K562 (cell line): ENCODE data around the gene CCDC192. TPM values are rescaled to one million over a fixed set of nuclear protein-coding genes. Genes with fewer than 3 reads are reported as not detected.

Source experiments
- ATAC-seq: fragments of 200-7000 bp; cut with Tn5 transposase; 3 replicates; pipeline ENCODE4 v1.9.1; 2020; ENCODE audit warnings: moderate library complexity
- BruUV-seq: library from RNA; stranded (reverse); fragments of 400-500 nt; replicated peaks from 2 replicates; lab custom pipeline; 2021; lab: Mats Ljungman, UMichigan
- CTCF ChIA-PET: fragments of 300-600 bp; formaldehyde crosslinking; extraction: SDS; loops from one replicate; lab custom pipeline; 2021; ENCODE audit warnings: low intra/inter-chr PET ratio; lab: Yijun Ruan, JAX
- POLR2A ChIA-PET: fragments of 300-600, 350-650 bp; sonication (Branson Sonifier 250); formaldehyde crosslinking; extraction: SDS; loops from one replicate; lab custom pipeline; 2021; ENCODE audit warnings: antibody characterized with exemption, inconsistent platforms; lab: Yijun Ruan, JAX
- DNase-seq, 4 experiments: peaks; one replicate each; pipeline versions ENCODE4 v3.0.0 to v3.0.0-alpha.2; 2011 to 2018; ENCODE audit warnings: low spot score in 3 of 4, mixed read lengths in 3 of 4; ENCODE audit errors: extremely low read depth in 1 of 4
- FAIRE-seq: peaks from 2 replicates; lab custom pipeline; 2011; peaks lifted over from hg19 to GRCh38; lab: Jason Lieb, UNC
- H2AFZ ChIP-seq: 2 replicates; pipeline ENCODE4 v1.6.0; 2011; ENCODE audit warnings: low read depth, low read length, control low read depth, inconsistent platforms
- H3K27ac ChIP-seq: fragments of 200-600 bp; 3 replicates; pipeline ENCODE4 v1.8.0; 2011; ENCODE audit warnings: low read depth, mild to moderate bottlenecking, control low read depth, inconsistent platforms, low read length, moderate library complexity, mixed read lengths; ENCODE audit errors: extremely low read depth
- H3K27me3 ChIP-seq, 2 experiments: fragments of 300-600 bp in 1 of 2; 2 replicates in 1 of 2; 3 replicates in 1 of 2; pipeline versions ENCODE4 v1.6.0 to v1.8.0; 2011; ENCODE audit warnings: inconsistent platforms in 2 of 2, low read length in 2 of 2, mild to moderate bottlenecking in 1 of 2, mixed read lengths in 1 of 2, moderate library complexity in 1 of 2; ENCODE audit not compliant: control insufficient read depth in 2 of 2, insufficient read depth in 2 of 2
- H3K36me3 ChIP-seq: fragments of 300-600 bp; 3 replicates; pipeline ENCODE4 v1.8.0; 2011; ENCODE audit warnings: mild to moderate bottlenecking, low read length, inconsistent platforms; ENCODE audit not compliant: control insufficient read depth, insufficient read depth
- H3K4me1 ChIP-seq, 2 experiments: fragments of 200-600 bp in 1 of 2; replicated peaks in 1 of 2; 2 replicates in 1 of 2; 3 replicates in 1 of 2; pipeline versions ENCODE4 v1.5.1 to v1.8.0; 2011; ENCODE audit warnings: inconsistent platforms in 2 of 2, low read length in 2 of 2, mild to moderate bottlenecking in 1 of 2, mixed read lengths in 1 of 2, moderate library complexity in 1 of 2; ENCODE audit not compliant: control insufficient read depth in 2 of 2, insufficient read depth in 2 of 2
- H3K4me2 ChIP-seq: 2 replicates; pipeline ENCODE4 v1.6.1; 2011; ENCODE audit warnings: low read length, control low read depth, inconsistent platforms, mixed read lengths; ENCODE audit not compliant: insufficient read depth
- H3K4me3 ChIP-seq: fragments of 200-600 bp; sonication (generic), shearing (Covaris generic); 2 replicates; pipeline ENCODE4 v1.5.1; 2016; ENCODE audit warnings: control low read depth, inconsistent platforms
- H3K79me2 ChIP-seq: fragments of 200-600 bp; 3 replicates; pipeline ENCODE4 v1.8.0; 2011; ENCODE audit warnings: low read length, inconsistent platforms; ENCODE audit not compliant: control insufficient read depth, insufficient read depth
- H3K9ac ChIP-seq, 2 experiments: 2 replicates each; pipeline versions ENCODE4 v1.6.0 to v1.6.1; 2011; ENCODE audit warnings: low read depth in 2 of 2, low read length in 2 of 2, control low read depth in 1 of 2, inconsistent platforms in 1 of 2, mild to moderate bottlenecking in 1 of 2, mixed read lengths in 1 of 2; ENCODE audit not compliant: insufficient read depth in 1 of 2
- H3K9me1 ChIP-seq: one replicate; pipeline ENCODE4 v1.6.0; 2011; ENCODE audit warnings: inconsistent platforms, mild to moderate bottlenecking, low read length, moderate library complexity; ENCODE audit not compliant: control insufficient read depth, insufficient read depth
- H3K9me3 ChIP-seq: replicated peaks from 2 replicates; pipeline ENCODE4 v1.5.1; 2011; ENCODE audit warnings: low read depth, low read length, inconsistent platforms; ENCODE audit not compliant: control insufficient read depth, insufficient read depth
- H4K20me1 ChIP-seq: replicated peaks from 2 replicates; pipeline ENCODE4 v1.6.1; 2011; ENCODE audit warnings: low read length, inconsistent platforms, mixed read lengths; ENCODE audit not compliant: control insufficient read depth, insufficient read depth
- ARID4B ChIP-seq: sonication (generic); formaldehyde crosslinking; IDR thresholded peaks from 2 replicates; pipeline ENCODE4 v1.8.0; 2022; ENCODE audit warnings: mild to moderate bottlenecking, missing genetic modification reagents
- BCOR ChIP-seq: fragments of 450-650 bp; IDR thresholded peaks from 2 replicates; pipeline ENCODE4 v1.6.1; 2016
- COPS2 ChIP-seq: fragments of 450-650 bp; conservative IDR thresholded peaks from 2 replicates; pipeline ENCODE4 v1.6.1; 2016; ENCODE audit warnings: mild to moderate bottlenecking, moderate library complexity
- CTBP1 ChIP-seq: fragments of 450-650 bp; IDR thresholded peaks from 2 replicates; pipeline ENCODE4 v1.6.1; 2016; ENCODE audit warnings: borderline replicate concordance
- MTA2 ChIP-seq: fragments of 450-650 bp; IDR thresholded peaks from 2 replicates; pipeline ENCODE4 v1.6.1; 2016; ENCODE audit warnings: low read depth
- NCOA4 ChIP-seq: fragments of 450-650 bp; IDR thresholded peaks from 2 replicates; pipeline ENCODE4 v1.6.1; 2018; ENCODE audit warnings: mild to moderate bottlenecking; ENCODE audit not compliant: partially characterized antibody
- PPARD ChIP-seq: fragments of 250-450 bp; sonication (Bioruptor Pico); IDR thresholded peaks from 2 replicates; pipeline ENCODE4 v1.8.0; 2022; ENCODE audit warnings: inconsistent platforms, mild to moderate bottlenecking, moderate library complexity
- SNAPC5 ChIP-seq: fragments of 250-450 bp; sonication (Bioruptor Pico); IDR thresholded peaks from 2 replicates; pipeline ENCODE4 v1.8.0; 2021; ENCODE audit warnings: moderate library complexity, mild to moderate bottlenecking, inconsistent platforms
- TCF15 ChIP-seq: fragments of 250-450 bp; sonication (Bioruptor Pico); IDR thresholded peaks from 2 replicates; pipeline ENCODE4 v1.8.0; 2022; ENCODE audit warnings: moderate library complexity, mild to moderate bottlenecking, inconsistent platforms
- ZBTB7A ChIP-seq: IDR thresholded peaks from 2 replicates; pipeline ENCODE4 v1.6.1; 2011; ENCODE audit warnings: low read depth, mild to moderate bottlenecking, low read length, moderate library complexity, borderline replicate concordance; ENCODE audit not compliant: control insufficient read depth
- ZNF197 ChIP-seq: fragments of 200-800 bp; sonication (Bioruptor generic); IDR thresholded peaks from 2 replicates; pipeline ENCODE4 v1.6.1; 2016; ENCODE audit warnings: low read depth, missing genetic modification characterization, missing compliant biosample characterization
- in situ Hi-C: fragments of 300-500 bp; cut with MboI; formaldehyde crosslinking; loops from 4 replicates; pipeline ENCODE4 v1.15.0; 2018; ENCODE audit warnings: inconsistent platforms, mixed read lengths
- intact Hi-C: fragments of 100-400 bp; cut with micrococcal nuclease; formaldehyde crosslinking; loops from 2 replicates; pipeline ENCODE4 v1.14.2; 2022
- polyA plus RNA-seq, 8 experiments: library from polyadenylated mRNA; depleted of rRNA in 4 of 8; stranded (reverse) in 5 of 8; unstranded in 3 of 8; fragments of >200 nt; fragmentation: Nextera tagmentation in 2 of 8; fragmentation: Illumina TruSeq in 1 of 8; extraction: Ambion mirVana in 2 of 8; extraction: Trizol in 1 of 8; gene quantifications; 2 replicates each; pipeline versions ENCODE4 v1.2.1 to v1.2.3, GENCODE V29; 2011 to 2014; ENCODE audit warnings: inconsistent platforms in 1 of 8, missing spikeins in 1 of 8
- total RNA-seq, 7 experiments: library from RNA; depleted of rRNA in 6 of 7; stranded (reverse); fragments of >200 nt in 6 of 7; fragmentation: Illumina TruSeq in 2 of 7; extraction: Trizol in 2 of 7; gene quantifications; 2 replicates each; pipeline versions ENCODE4 v1.2.1 to v1.2.3, GENCODE V29; 2011 to 2021; ENCODE audit warnings: low replicate concordance in 1 of 7
- TF ChIP-seq, protein P1 (sequence below): fragments of 250-450 bp; sonication (Bioruptor Pico); IDR thresholded peaks from 2 replicates; pipeline ENCODE4 v1.5.0; 2021
- TF ChIP-seq, protein P2 (sequence below): fragments of 200-800 bp; sonication (Bioruptor generic); IDR thresholded peaks from 2 replicates; pipeline ENCODE4 v1.6.1; 2017; ENCODE audit warnings: missing genetic modification characterization, missing compliant biosample characterization

CCDC192 gene
- total and polyA plus RNA-seq, 9 of the 15 experiments (the other 6 are each of a cell fraction or from before 2014, with no cell fraction given), result 0.21 to 0.66 (median 0.38) TPM; not detected in 2

DNA sequence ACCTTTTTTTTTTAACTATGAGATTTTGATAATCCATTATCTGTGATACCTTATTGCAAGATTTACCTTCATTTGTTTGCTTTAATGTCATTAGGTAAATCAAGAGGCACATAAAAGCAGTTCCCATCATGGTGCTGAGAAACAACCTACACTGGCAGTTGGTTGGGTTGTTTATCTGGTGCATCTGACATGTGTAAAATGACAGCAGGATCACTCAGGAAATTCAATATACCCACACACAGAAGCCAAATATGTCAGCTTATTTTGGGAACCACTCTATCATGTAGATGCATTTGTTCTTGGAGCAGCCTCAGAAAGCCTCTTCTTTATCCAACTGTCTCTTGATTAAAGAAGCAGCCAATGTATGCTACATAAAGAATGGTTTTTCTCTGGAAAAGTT, 7.8 kb upstream of the CCDC192 start:
- H3K36me3 ChIP-seq, result no peaks in the 10 kb centered on the region
- H3K9me1 ChIP-seq, result no peaks in the 10 kb centered on the region
- no peak for FAIRE-seq
- ChIA-PET CTCF (no interaction called here), POLR2A (no interaction called here)
- BruUV-seq, result no TSS peak
- intact Hi-C loops (no loop called here), in situ Hi-C loops (no loop called here)
- no peak overlapping the region for H3K4me2 ChIP-seq
- no peaks in the 10 kb centered on the region for H3K9me3 ChIP-seq
- no peak for ATAC-seq
- no peaks in the 10 kb centered on the region for H3K79me2 ChIP-seq
- no peak overlapping the region for H3K4me3 ChIP-seq
- no peaks in the 10 kb centered on the region for H3K27me3 ChIP-seq
- H3K9ac ChIP-seq, result no peak overlapping the region
- H3K27ac ChIP-seq, result no peak overlapping the region
- no peaks in the 10 kb centered on the region for H4K20me1 ChIP-seq
- no peaks in the 10 kb centered on the region for H3K4me1 ChIP-seq
- no peak for DNase-seq
- H2AFZ ChIP-seq, result no peak overlapping the region
- TF ChIP-seq MTA2, result no peak
- TF ChIP-seq SNAPC5 (CRISPR knock-in tag), result no peak
- TF ChIP-seq, protein P1, sequence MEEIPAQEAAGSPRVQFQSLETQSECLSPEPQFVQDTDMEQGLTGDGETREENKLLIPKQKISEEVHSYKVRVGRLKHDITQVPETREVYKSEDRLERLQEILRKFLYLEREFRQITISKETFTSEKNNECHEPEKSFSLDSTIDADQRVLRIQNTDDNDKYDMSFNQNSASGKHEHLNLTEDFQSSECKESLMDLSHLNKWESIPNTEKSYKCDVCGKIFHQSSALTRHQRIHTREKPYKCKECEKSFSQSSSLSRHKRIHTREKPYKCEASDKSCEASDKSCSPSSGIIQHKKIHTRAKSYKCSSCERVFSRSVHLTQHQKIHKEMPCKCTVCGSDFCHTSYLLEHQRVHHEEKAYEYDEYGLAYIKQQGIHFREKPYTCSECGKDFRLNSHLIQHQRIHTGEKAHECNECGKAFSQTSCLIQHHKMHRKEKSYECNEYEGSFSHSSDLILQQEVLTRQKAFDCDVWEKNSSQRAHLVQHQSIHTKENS (CRISPR knock-in tag), result no peak
- TF ChIP-seq, protein P2, sequence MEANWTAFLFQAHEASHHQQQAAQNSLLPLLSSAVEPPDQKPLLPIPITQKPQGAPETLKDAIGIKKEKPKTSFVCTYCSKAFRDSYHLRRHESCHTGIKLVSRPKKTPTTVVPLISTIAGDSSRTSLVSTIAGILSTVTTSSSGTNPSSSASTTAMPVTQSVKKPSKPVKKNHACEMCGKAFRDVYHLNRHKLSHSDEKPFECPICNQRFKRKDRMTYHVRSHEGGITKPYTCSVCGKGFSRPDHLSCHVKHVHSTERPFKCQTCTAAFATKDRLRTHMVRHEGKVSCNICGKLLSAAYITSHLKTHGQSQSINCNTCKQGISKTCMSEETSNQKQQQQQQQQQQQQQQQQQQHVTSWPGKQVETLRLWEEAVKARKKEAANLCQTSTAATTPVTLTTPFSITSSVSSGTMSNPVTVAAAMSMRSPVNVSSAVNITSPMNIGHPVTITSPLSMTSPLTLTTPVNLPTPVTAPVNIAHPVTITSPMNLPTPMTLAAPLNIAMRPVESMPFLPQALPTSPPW (CRISPR knock-in tag), result no peak
- TF ChIP-seq COPS2, result no peak
- TF ChIP-seq BCOR, result no peak
- no peak for TF ChIP-seq ZBTB7A
- no peak for TF ChIP-seq NCOA4
- TF ChIP-seq ARID4B (CRISPR knock-in tag), result no peak
- TF ChIP-seq ZNF197 (CRISPR knock-in tag), result no peak
- no peak for TF ChIP-seq CTBP1
- TF ChIP-seq TCF15 (CRISPR knock-in tag), result no peak
- no peak for TF ChIP-seq PPARD (CRISPR knock-in tag)
